GM19238 (cell line): ENCODE measurements around the gene HIPK3.

Source experiments
- DNase-seq: peaks from one replicate; pipeline ENCODE4 v3.0.0; 2011; ENCODE audit warnings: low spot score; ENCODE audit not compliant: insufficient read length

The HIPK3 gene

GRCh38 chr11:33390944-33391892, 134.0 kb downstream of the HIPK3 start:
- DNase-seq, result no peak

DNA sequence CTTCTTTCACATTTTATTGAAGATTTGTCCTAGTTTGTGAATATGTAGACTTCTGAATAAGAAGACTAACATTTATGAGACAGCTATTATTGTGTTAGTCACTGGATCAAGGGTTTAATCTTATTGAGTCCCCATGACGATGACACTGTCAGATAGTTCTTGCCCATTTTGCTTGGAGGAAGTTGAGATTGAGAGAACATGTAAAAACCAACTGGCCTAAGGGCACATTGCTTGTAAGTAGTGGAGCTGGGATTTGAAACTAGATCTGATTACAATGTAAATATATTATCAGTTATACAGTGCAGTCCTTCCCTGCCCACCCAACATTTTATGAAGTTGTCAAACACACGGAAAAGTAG, 134.7 kb downstream of the HIPK3 start:
- no peak for DNase-seq

- DNase-seq, result no peak
Measured at GRCh38 chr11:33394431-33395109, 137.4 kb downstream of the HIPK3 start.

DNA sequence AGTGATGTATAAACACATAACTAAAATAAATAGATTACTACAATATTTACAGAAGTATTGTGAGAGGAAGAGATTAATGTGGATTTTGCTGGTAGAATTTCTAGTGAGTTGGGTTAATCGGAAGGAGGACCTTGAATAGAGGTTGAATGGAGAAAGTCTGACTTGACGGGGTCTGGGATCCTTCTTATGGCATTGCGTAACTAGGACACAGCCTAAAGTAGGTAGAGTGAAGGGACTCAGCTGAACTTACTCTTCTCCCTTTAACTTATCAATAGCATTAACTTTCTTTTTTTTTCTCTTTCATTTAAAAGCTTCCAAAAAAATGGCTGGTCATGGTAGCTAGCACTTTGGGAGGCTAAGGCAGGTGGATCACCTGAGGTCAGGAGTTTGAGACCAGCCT, 139.2 kb downstream of the HIPK3 start:
- DNase-seq, result no peak

GRCh38 chr11:33399421-33399820, 142.2 kb downstream of the HIPK3 start:
- DNase-seq, result no peak

DNA sequence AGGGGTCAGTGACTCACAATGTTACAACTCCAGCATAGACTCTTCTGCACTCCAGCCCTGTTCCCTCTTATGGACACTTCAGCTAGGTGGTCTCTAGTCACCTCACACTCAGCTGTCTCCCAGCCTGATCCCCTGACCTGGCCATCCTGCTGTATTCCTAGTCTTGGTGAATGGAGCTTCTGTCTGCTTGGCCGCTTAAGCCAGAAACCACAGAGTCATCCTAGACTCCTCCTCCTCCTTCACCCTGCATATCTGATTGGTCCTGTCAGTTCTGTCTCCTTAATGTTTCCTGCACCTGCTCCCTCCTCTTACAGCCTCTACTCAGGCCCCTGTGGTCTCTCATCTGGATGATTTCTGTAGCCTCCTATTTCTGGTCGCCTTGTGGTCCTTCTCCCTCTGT, 144.9 kb downstream of the HIPK3 start:
- no peak for DNase-seq

DNA sequence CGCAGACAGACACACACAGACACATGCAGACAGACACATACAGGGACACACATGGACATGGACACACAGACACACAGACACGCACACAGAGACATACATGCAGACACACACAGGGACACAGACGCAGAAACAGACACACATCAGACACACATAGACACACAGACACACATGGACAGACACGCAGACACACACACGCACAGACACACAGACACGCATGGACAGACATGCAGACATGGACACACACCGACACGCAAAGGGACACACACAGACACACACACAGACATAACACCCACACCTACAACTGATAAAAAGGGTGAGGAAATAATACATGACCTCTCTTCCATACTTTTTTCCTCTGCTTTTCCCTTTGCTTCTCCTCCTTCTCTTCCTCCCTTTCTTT, 146.2 kb downstream of the HIPK3 start:
- no peak for DNase-seq

- DNase-seq, result no peak
Measured at GRCh38 chr11:33405834-33406602, 148.8 kb downstream of the HIPK3 start.
